Activated CD8-positive, alpha-beta T cell treated with anti-CD3 and anti-CD28 coated beads for 36 hours (primary cell): Measurements from ENCODE around the gene LRRC4C. TPM values are rescaled to one million over a fixed set of nuclear protein-coding genes. Genes with fewer than 3 reads are reported as not detected.

ENCODE experiments used
- ATAC-seq: fragments of 200-7000 bp; cut with Tn5 transposase; one replicate; pipeline ENCODE4 v1.10.0; 2021; ENCODE audit warnings: mild to moderate bottlenecking, moderate library complexity
- CTCF ChIA-PET: fragments of 350-600 bp; sonication (Branson Sonifier 250); formaldehyde crosslinking; loops from one replicate; lab custom pipeline; 2021; ENCODE audit warnings: antibody characterized with exemption; lab: Charles Lee
- POLR2A ChIA-PET: fragments of 350-600 bp; sonication (Branson Sonifier 250); formaldehyde crosslinking; loops from one replicate; lab custom pipeline; 2021; ENCODE audit warnings: antibody characterized with exemption; lab: Charles Lee
- DNase-seq: peaks from one replicate; pipeline ENCODE4 v3.0.0-alpha.2; 2020
- H3K27ac Mint-ChIP-seq: one replicate; pipeline ENCODE4 v1.8.0; 2021; ENCODE audit warnings: mild to moderate bottlenecking, mixed read lengths
- H3K27me3 Mint-ChIP-seq: one replicate; pipeline ENCODE4 v1.8.0; 2021; ENCODE audit warnings: mixed read lengths
- H3K36me3 Mint-ChIP-seq: one replicate; pipeline ENCODE4 v1.8.0; 2021; ENCODE audit warnings: low read depth, mixed read lengths
- H3K4me1 Mint-ChIP-seq: one replicate; pipeline ENCODE4 v1.8.0; 2021; ENCODE audit warnings: low read depth, mixed read lengths
- H3K4me3 Mint-ChIP-seq: one replicate; pipeline ENCODE4 v1.8.0; 2021; ENCODE audit warnings: mild to moderate bottlenecking, moderate library complexity, mixed read lengths
- H3K9me3 Mint-ChIP-seq: one replicate; pipeline ENCODE4 v1.8.0; 2021; ENCODE audit warnings: mixed read lengths
- CTCF ChIP-seq: fragments of 200-600 bp; IDR thresholded peaks from one replicate; pipeline ENCODE4 v1.8.0; 2022; ENCODE audit warnings: antibody characterized with exemption, mild to moderate bottlenecking
- intact Hi-C: fragments of 100-400 bp; cut with micrococcal nuclease; formaldehyde crosslinking; loops from one replicate; pipeline ENCODE4 v1.10.0; 2022
- total RNA-seq, 2 experiments: library from RNA; stranded (reverse); gene quantifications; one replicate each; pipeline ENCODE4 v1.2.3, GENCODE V29; 2021

Gene LRRC4C
- total RNA-seq, 2 experiments from 2014 or later: not detected

- no peaks in the 10 kb centered on the region for H3K36me3 Mint-ChIP-seq
- H3K4me1 Mint-ChIP-seq: no peaks in the 10 kb centered on the region
- no peak for TF ChIP-seq CTCF
- H3K9me3 Mint-ChIP-seq: peaks cover 16% of the 10 kb centered on the region
- ATAC-seq: no peak
- H3K27me3 Mint-ChIP-seq: no peaks in the 10 kb centered on the region
- ChIA-PET CTCF (no interaction called here), POLR2A (no interaction called here)
- intact Hi-C loops: no loop called here
- H3K4me3 Mint-ChIP-seq: no peak overlapping the region
- no peak overlapping the region for H3K27ac Mint-ChIP-seq
- DNase-seq: no peak
Observed at GRCh38 chr11:40763046-40763445, 696.4 kb downstream of the LRRC4C start.

- TF ChIP-seq CTCF: no peak
- no peak for ATAC-seq
- no peaks in the 10 kb centered on the region for H3K27me3 Mint-ChIP-seq
- H3K4me1 Mint-ChIP-seq: no peaks in the 10 kb centered on the region
- intact Hi-C loops: no loop called here
- no peak overlapping the region for H3K27ac Mint-ChIP-seq
- no peak overlapping the region for H3K4me3 Mint-ChIP-seq
- CTCF ChIA-PET: no interaction called here
- no peak for DNase-seq
- no peaks in the 10 kb centered on the region for H3K36me3 Mint-ChIP-seq
- H3K9me3 Mint-ChIP-seq: peaks cover 12% of the 10 kb centered on the region
- POLR2A ChIA-PET: no interaction called here
Observed at GRCh38 chr11:40759341-40759740, 700.1 kb downstream of the LRRC4C start.

DNA sequence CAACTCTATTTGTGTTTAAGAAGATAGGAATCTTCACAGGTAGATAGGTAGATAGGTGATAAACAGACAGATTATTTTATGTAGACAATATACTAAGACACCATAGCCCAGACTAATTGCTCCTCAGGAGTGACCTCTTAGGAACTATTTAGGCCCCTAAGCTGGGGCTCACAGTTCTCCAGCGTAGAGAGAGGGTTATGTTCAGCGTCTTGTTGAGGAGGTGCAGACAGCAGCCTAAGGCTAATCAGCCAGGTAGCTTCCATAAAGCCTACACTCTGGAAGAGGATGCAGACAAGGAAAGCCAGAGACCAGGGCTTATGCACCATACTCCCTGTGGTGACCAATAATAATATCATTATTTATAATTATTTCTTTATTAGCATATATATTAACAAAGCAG lies 705.2 kb downstream of the LRRC4C start:
- DNase-seq: no peak
- POLR2A ChIA-PET: no interaction called here
- peaks cover 16% of the 10 kb centered on the region for H3K9me3 Mint-ChIP-seq
- intact Hi-C loops: no loop called here
- H3K27me3 Mint-ChIP-seq: no peaks in the 10 kb centered on the region
- ATAC-seq: no peak
- H3K36me3 Mint-ChIP-seq: no peaks in the 10 kb centered on the region
- H3K4me3 Mint-ChIP-seq: no peak overlapping the region
- H3K4me1 Mint-ChIP-seq: no peaks in the 10 kb centered on the region
- CTCF ChIA-PET: interaction anchor here (0.5 kb wide), 1 partner anchor 135 kb away, joined by 3 read pairs; no protein-coding TSS in a partner anchor
- no peak overlapping the region for H3K27ac Mint-ChIP-seq
- no peak for TF ChIP-seq CTCF

DNA sequence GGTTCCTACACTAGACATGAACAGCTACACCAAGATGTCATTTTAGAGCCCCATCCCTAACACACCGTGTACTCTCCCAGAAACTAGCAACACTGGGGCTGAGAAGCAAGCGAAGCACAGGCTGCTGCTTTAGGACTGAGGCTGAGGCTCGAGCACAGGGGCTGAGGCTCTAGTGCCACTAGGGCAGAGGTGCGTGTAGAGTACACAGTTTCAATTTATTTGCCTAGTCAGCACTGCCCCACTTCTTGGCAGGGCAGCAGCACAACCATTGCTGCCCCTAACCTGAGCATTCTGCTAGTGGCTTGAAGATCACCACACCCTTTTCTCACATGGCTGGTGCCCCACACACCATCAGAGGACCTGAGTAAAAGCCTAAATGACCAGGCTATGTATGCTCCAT lies 713.2 kb downstream of the LRRC4C start:
- Mint-ChIP-seq H3K4me3 (no peak overlapping the region), H3K4me1 (no peaks in the 10 kb centered on the region), H3K9me3 (peaks cover 16% of the 10 kb centered on the region), H3K27me3 (no peaks in the 10 kb centered on the region), H3K27ac (no peak overlapping the region), H3K36me3 (no peaks in the 10 kb centered on the region)
- intact Hi-C loops: no loop called here
- CTCF ChIA-PET: no interaction called here
- TF ChIP-seq CTCF: no peak
- no peak for ATAC-seq
- POLR2A ChIA-PET: no interaction called here
- no peak for DNase-seq

GRCh38 chr11:40732132-40732531 lies 727.3 kb downstream of the LRRC4C start:
- ChIA-PET CTCF (no interaction called here), POLR2A (no interaction called here)
- H3K4me1 Mint-ChIP-seq: no peaks in the 10 kb centered on the region
- H3K36me3 Mint-ChIP-seq: no peaks in the 10 kb centered on the region
- H3K27me3 Mint-ChIP-seq: no peaks in the 10 kb centered on the region
- intact Hi-C loops: no loop called here
- TF ChIP-seq CTCF: no peak
- no peak overlapping the region for H3K4me3 Mint-ChIP-seq
- H3K9me3 Mint-ChIP-seq: peaks cover 27% of the 10 kb centered on the region
- no peak for DNase-seq
- H3K27ac Mint-ChIP-seq: no peak overlapping the region
- ATAC-seq: no peak
